H1 (cell line): ENCODE results near the gene NEDD9. TPM values are rescaled to one million over a fixed set of nuclear protein-coding genes. Genes with fewer than 3 reads are reported as not detected.

Experiments used
- CTCF ChIA-PET: fragments of 300-600 bp; sonication (Branson Sonifier 250); formaldehyde crosslinking; loops from one replicate; lab custom pipeline; 2021; ENCODE audit not compliant: partially characterized antibody; lab: Charles Lee
- POLR2A ChIA-PET: fragments of 300-600 bp; sonication (Branson Sonifier 250); formaldehyde crosslinking; loops from one replicate; lab custom pipeline; 2021; ENCODE audit warnings: inconsistent platforms; ENCODE audit not compliant: partially characterized antibody; lab: Charles Lee
- DNase-seq, 2 experiments: peaks; one replicate each; pipeline versions ENCODE4 v3.0.0 to v3.0.0-alpha.2; 2010 to 2022; ENCODE audit warnings: low spot score in 2 of 2, low read depth in 1 of 2, mixed read lengths in 1 of 2
- FAIRE-seq: peaks from 2 replicates; lab custom pipeline; 2011; peaks lifted over from hg19 to GRCh38; lab: Jason Lieb, UNC
- H2AFZ ChIP-seq: 2 replicates; pipeline ENCODE4 v1.8.1; 2012; ENCODE audit warnings: low read length, inconsistent platforms
- H2AK5ac ChIP-seq: 2 replicates; pipeline ENCODE4 v1.6.1; 2013; ENCODE audit warnings: low read depth, low read length
- H2BK120ac ChIP-seq: replicated peaks from 2 replicates; pipeline ENCODE3; 2013; ENCODE audit warnings: low read depth, low read length, inconsistent platforms
- H2BK12ac ChIP-seq: 2 replicates; pipeline ENCODE4 v1.6.1; 2013; ENCODE audit warnings: low read depth, low read length
- H2BK15ac ChIP-seq: 2 replicates; pipeline ENCODE4 v1.6.1; 2013; ENCODE audit warnings: low read length
- H2BK20ac ChIP-seq: 2 replicates; pipeline ENCODE4 v1.6.1; 2013; ENCODE audit warnings: low read length
- H2BK5ac ChIP-seq: 2 replicates; pipeline ENCODE4 v1.6.1; 2013; ENCODE audit warnings: low read depth, low read length
- H3K14ac ChIP-seq: 2 replicates; pipeline ENCODE4 v1.6.1; 2013; ENCODE audit warnings: inconsistent platforms; ENCODE audit not compliant: insufficient read length
- H3K18ac ChIP-seq: 2 replicates; pipeline ENCODE4 v1.6.1; 2013; ENCODE audit warnings: low read length; ENCODE audit errors: extremely low read depth
- H3K23ac ChIP-seq: 2 replicates; pipeline ENCODE4 v1.6.1; 2013; ENCODE audit warnings: inconsistent platforms; ENCODE audit not compliant: insufficient read length
- H3K23me2 ChIP-seq: 2 replicates; pipeline ENCODE4 v1.6.1; 2013; ENCODE audit warnings: low read depth, low read length
- H3K27ac ChIP-seq: 2 replicates; pipeline ENCODE4 v1.6.1; 2011; ENCODE audit warnings: low read depth, low read length, inconsistent platforms
- H3K27me3 ChIP-seq, 4 experiments: replicated peaks in 1 of 4; 1 replicate in 1 of 4; 2 replicates in 3 of 4; pipeline versions ENCODE4 v1.6.1 to v1.8.1; 2011 to 2013; ENCODE audit warnings: low read length in 3 of 4, mild to moderate bottlenecking in 3 of 4, inconsistent platforms in 2 of 4, mixed read lengths in 2 of 4, moderate library complexity in 1 of 4; ENCODE audit not compliant: control insufficient read depth in 3 of 4, insufficient read depth in 3 of 4; ENCODE audit errors: extremely low read depth in 1 of 4
- H3K36me3 ChIP-seq, 4 experiments: 2 replicates each; pipeline versions ENCODE4 v1.6.1 to v1.8.1; 2011 to 2013; ENCODE audit warnings: mild to moderate bottlenecking in 4 of 4, low read length in 3 of 4, moderate library complexity in 2 of 4, control low read depth in 1 of 4, inconsistent platforms in 1 of 4; ENCODE audit not compliant: insufficient read depth in 4 of 4, control insufficient read depth in 2 of 4
- H3K4ac ChIP-seq: replicated peaks from 2 replicates; pipeline ENCODE3; 2013; ENCODE audit warnings: low read length, low read depth, mixed read lengths, inconsistent platforms; ENCODE audit not compliant: insufficient read length
- H3K4me1 ChIP-seq, 4 experiments: replicated peaks in 1 of 4; 1 replicate in 1 of 4; 2 replicates in 3 of 4; pipeline versions ENCODE4 v1.6.1 to v1.8.1; 2011 to 2013; ENCODE audit warnings: low read length in 3 of 4, inconsistent platforms in 2 of 4, mixed read lengths in 1 of 4; ENCODE audit not compliant: insufficient read depth in 4 of 4, control insufficient read depth in 3 of 4
- H3K4me2 ChIP-seq, 2 experiments: 2 replicates each; pipeline versions ENCODE4 v1.6.1 to v1.8.1; 2011 to 2013; ENCODE audit warnings: low read depth in 2 of 2, low read length in 2 of 2, control low read depth in 1 of 2, inconsistent platforms in 1 of 2, mild to moderate bottlenecking in 1 of 2; ENCODE audit not compliant: insufficient read depth in 1 of 2
- H3K4me3 ChIP-seq, 4 experiments: fragments of 200-600, 300-600 bp in 1 of 4; sonication (generic), shearing (Covaris generic), sonication (Bioruptor Twin) in 1 of 4; 2 replicates each; pipeline versions ENCODE4 v1.5.1 to v1.8.1; 2011 to 2016; ENCODE audit warnings: low read length in 4 of 4, low read depth in 3 of 4, control low read depth in 2 of 4, inconsistent platforms in 2 of 4, mild to moderate bottlenecking in 2 of 4, mixed read lengths in 1 of 4, moderate library complexity in 1 of 4; ENCODE audit not compliant: insufficient read depth in 2 of 4; ENCODE audit errors: extremely low read depth in 1 of 4
- H3K56ac ChIP-seq: replicated peaks from 2 replicates; pipeline ENCODE3; 2013; ENCODE audit warnings: low read depth, mild to moderate bottlenecking, mixed read lengths, low read length, inconsistent platforms; ENCODE audit not compliant: insufficient read length
- H3K79me1 ChIP-seq: 2 replicates; pipeline ENCODE4 v1.6.1; 2013; ENCODE audit warnings: low read depth, low read length, control low read depth
- H3K79me2 ChIP-seq, 2 experiments: 2 replicates each; pipeline versions ENCODE4 v1.6.1 to v1.8.1; 2012 to 2013; ENCODE audit warnings: low read length in 2 of 2, mild to moderate bottlenecking in 2 of 2, inconsistent platforms in 1 of 2; ENCODE audit not compliant: insufficient read depth in 2 of 2, control insufficient read depth in 1 of 2
- H3K9ac ChIP-seq, 4 experiments: replicated peaks in 1 of 4; 1 replicate in 1 of 4; 2 replicates in 3 of 4; pipeline versions ENCODE4 v1.6.1 to v1.8.1; 2011 to 2013; ENCODE audit warnings: low read depth in 3 of 4, low read length in 3 of 4, control low read depth in 2 of 4, mild to moderate bottlenecking in 2 of 4, moderate library complexity in 2 of 4, inconsistent platforms in 1 of 4; ENCODE audit errors: extremely low read depth in 1 of 4
- H3K9me3 ChIP-seq, 2 experiments: 2 replicates each; pipeline versions ENCODE4 v1.6.1 to v1.8.1; 2012 to 2013; ENCODE audit warnings: mild to moderate bottlenecking in 2 of 2, moderate library complexity in 2 of 2, control low read depth in 1 of 2, inconsistent platforms in 1 of 2, low read depth in 1 of 2, low read length in 1 of 2, mixed read lengths in 1 of 2; ENCODE audit not compliant: insufficient read depth in 2 of 2
- H4K20me1 ChIP-seq, 2 experiments: replicated peaks in 1 of 2; 2 replicates each; pipeline versions ENCODE3 to v1.8.1; 2011 to 2013; ENCODE audit warnings: inconsistent platforms in 2 of 2, low read length in 2 of 2, mild to moderate bottlenecking in 1 of 2; ENCODE audit not compliant: insufficient read depth in 2 of 2, control insufficient read depth in 1 of 2
- H4K5ac ChIP-seq: 2 replicates; pipeline ENCODE4 v1.6.1; 2013; ENCODE audit warnings: low read length, low read depth, mixed read lengths, inconsistent platforms; ENCODE audit not compliant: insufficient read length
- H4K8ac ChIP-seq: 2 replicates; pipeline ENCODE4 v1.8.0; 2013; ENCODE audit warnings: mild to moderate bottlenecking, moderate library complexity, low read length, inconsistent platforms; ENCODE audit not compliant: insufficient read depth; ENCODE audit errors: extremely low read depth
- H4K91ac ChIP-seq: replicated peaks from 2 replicates; pipeline ENCODE3; 2013; ENCODE audit warnings: low read length, mixed read lengths, inconsistent platforms; ENCODE audit not compliant: insufficient read length
- BCL11A ChIP-seq, 2 experiments: IDR thresholded peaks; one replicate each; pipeline ENCODE4 v1.6.1; 2011; ENCODE audit warnings: low read depth in 2 of 2, low read length in 2 of 2, mild to moderate bottlenecking in 2 of 2
- CTBP2 ChIP-seq: IDR thresholded peaks from 2 replicates; pipeline ENCODE4 v1.7.0; 2011; ENCODE audit warnings: borderline replicate concordance, mild to moderate bottlenecking, moderate library complexity, mixed read lengths, low read length; ENCODE audit not compliant: insufficient read depth, insufficient read length
- E2F6 ChIP-seq: IDR thresholded peaks from 2 replicates; pipeline ENCODE4 v1.6.1; 2012; ENCODE audit warnings: inconsistent platforms
- EZH2 ChIP-seq: fragments of 200-600 bp; sonication (generic); IDR thresholded peaks from 2 replicates; pipeline ENCODE4 v1.7.1; 2012; ENCODE audit warnings: low read depth, mild to moderate bottlenecking, moderate library complexity, low read length, inconsistent platforms; ENCODE audit not compliant: severe bottlenecking
- HDAC6 ChIP-seq: IDR thresholded peaks from one replicate; pipeline ENCODE4 v1.7.1; 2012; ENCODE audit warnings: low read depth, mild to moderate bottlenecking, inconsistent platforms, low read length, moderate library complexity
- JUND ChIP-seq: IDR thresholded peaks from 2 replicates; pipeline ENCODE4 v1.6.1; 2011; ENCODE audit warnings: mild to moderate bottlenecking, improper control_type of control experiment, low read length
- MAFK ChIP-seq: IDR thresholded peaks from 2 replicates; pipeline ENCODE4 v1.6.1; 2012; ENCODE audit warnings: low read depth, mild to moderate bottlenecking, improper control_type of control experiment, low read length
- NANOG ChIP-seq: IDR thresholded peaks from 2 replicates; pipeline ENCODE4 v1.6.1; 2011; ENCODE audit warnings: low read length, low read depth, mild to moderate bottlenecking, inconsistent platforms; ENCODE audit not compliant: insufficient read depth, poor library complexity, severe bottlenecking
- POLR2A ChIP-seq, 2 experiments: IDR thresholded peaks; 1 replicate in 1 of 2; 2 replicates in 1 of 2; pipeline ENCODE4 v1.6.1; 2011; ENCODE audit warnings: low read depth in 2 of 2, low read length in 2 of 2, mild to moderate bottlenecking in 2 of 2; ENCODE audit errors: control extremely low read depth in 1 of 2
- SIX5 ChIP-seq: IDR thresholded peaks from 2 replicates; pipeline ENCODE4 v1.6.1; 2011; ENCODE audit warnings: mild to moderate bottlenecking, low read depth, low read length
- SP1 ChIP-seq: IDR thresholded peaks from 2 replicates; pipeline ENCODE4 v1.6.1; 2011; ENCODE audit warnings: low read depth, low read length
- SUZ12 ChIP-seq: fragments of 200-600 bp; sonication (generic); IDR thresholded peaks from 2 replicates; pipeline ENCODE4 v1.6.1; 2012; ENCODE audit warnings: mild to moderate bottlenecking, inconsistent platforms, low read length, moderate library complexity, mixed read lengths
- YY1 ChIP-seq: IDR thresholded peaks from 2 replicates; pipeline ENCODE4 v1.6.1; 2011; ENCODE audit warnings: low read depth, mild to moderate bottlenecking, low read length
- WGBS, 2 experiments: shearing (Covaris generic) in 1 of 2; methylation state at CpG; one replicate each; pipeline versions ENCODE4 v1.1.6 to v1.1.7; 2013 to 2015; ENCODE audit warnings: low lambda C conversion rate in 2 of 2, mixed read lengths in 2 of 2, inconsistent platforms in 1 of 2, low coverage in 1 of 2, missing lambda C conversion rate in 1 of 2; ENCODE audit not compliant: insufficient replicate concordance in 2 of 2, insufficient coverage in 1 of 2, insufficient read length in 1 of 2; ENCODE audit errors: extremely low coverage in 1 of 2, missing lambda C conversion rate in 1 of 2; 5-methylcytosine and 5-hydroxymethylcytosine counted together
- polyA plus RNA-seq, 7 experiments: library from polyadenylated mRNA; depleted of rRNA in 3 of 7; stranded (reverse) in 5 of 7; unstranded in 2 of 7; fragments of >200 nt in 5 of 7; fragments of 200-250 nt in 2 of 7; gene quantifications; 1 replicate in 5 of 7; 2 replicates in 1 of 7; 4 replicates in 1 of 7; pipeline versions ENCODE4 v1.2.1 to v1.2.3, GENCODE V29; 2011 to 2013; ENCODE audit warnings: missing spikeins in 2 of 7, mixed read lengths in 2 of 7
- total RNA-seq: library from RNA; stranded (reverse); fragmentation: NEBNext Ultra II Directional; extraction: Animal tissue kit (Norgen Biotek cat#: 25700); gene quantifications from 2 replicates; pipeline ENCODE4 v1.2.1, GENCODE V29; 2021

Gene NEDD9
- total and polyA plus RNA-seq, 2 of the 8 experiments (the other 6 are each of a cell fraction or from before 2014, with no cell fraction given) = 3.6 to 12.0 TPM

DNA sequence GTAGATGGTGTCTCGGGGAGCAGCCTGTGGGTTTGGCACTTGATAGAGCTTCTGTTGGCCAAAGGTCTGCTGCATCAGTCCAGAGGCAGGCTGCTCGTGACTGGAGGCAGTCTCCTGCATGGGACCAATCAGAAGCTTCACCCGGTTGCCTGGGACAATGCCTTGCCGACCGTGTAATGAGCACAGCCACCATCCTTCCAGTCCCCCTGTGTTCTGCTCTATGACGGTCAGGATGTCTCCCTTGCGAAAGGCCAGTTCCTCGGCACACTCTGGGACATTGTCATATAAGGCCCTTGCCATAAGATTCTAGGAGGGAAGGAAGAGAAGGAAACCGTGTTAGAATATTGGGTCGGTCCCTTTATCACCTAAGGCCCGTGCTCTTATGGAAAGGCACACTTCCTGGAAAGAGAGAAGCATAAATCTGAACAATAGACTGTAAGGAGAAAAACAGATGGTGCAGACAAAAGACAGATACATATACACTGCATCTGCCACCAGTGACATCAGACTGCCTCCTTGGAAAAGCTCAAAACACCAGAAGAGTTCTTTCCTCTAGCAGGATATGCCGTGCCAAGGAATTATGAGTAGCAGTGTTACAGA, 18.9 kb downstream of the NEDD9 start:
- no peak overlapping the region for H3K27ac ChIP-seq
- H2AK5ac ChIP-seq = no peak overlapping the region
- H2AFZ ChIP-seq = no peak overlapping the region
- no peak overlapping the region for H3K14ac ChIP-seq
- no peak overlapping the region for H4K5ac ChIP-seq
- H2BK5ac ChIP-seq = no peak overlapping the region
- 96% methylated on average over 12 of the region's 12 CpGs; no CpG with 5 or more reads in 1 of the 2 experiments for WGBS, 2 experiments
- no peak overlapping the region for H4K8ac ChIP-seq
- no peak overlapping the region for H3K18ac ChIP-seq
- H3K4me2 ChIP-seq = no peak overlapping the region
- H3K56ac ChIP-seq = no peak overlapping the region
- ChIA-PET POLR2A (interaction anchor here (0.7 kb wide), 1 partner anchor 122 kb away, joined by 5 read pairs; no protein-coding TSS in a partner anchor), CTCF (interaction anchor here (1.2 to 2.5 kb wide), 5 partner anchors 11 to 283 kb away, joined by 3 to 8 read pairs (median 6); partner anchors contain the start of gene NEDD9)
- H3K9me3 ChIP-seq = no peaks in the 10 kb centered on the region
- H2BK20ac ChIP-seq = no peak overlapping the region
- H3K79me1 ChIP-seq = no peaks in the 10 kb centered on the region; the same call in 1 of the 2 replicates
- no peak overlapping the region for H2BK120ac ChIP-seq
- H3K23ac ChIP-seq = no peak overlapping the region
- no peak overlapping the region for H3K4ac ChIP-seq
- H2BK12ac ChIP-seq = no peak overlapping the region
- H3K9ac ChIP-seq = no peak overlapping the region
- H3K23me2 ChIP-seq = no peaks in the 10 kb centered on the region
- DNase-seq (no peak), FAIRE-seq (no peak)
- H3K4me1 ChIP-seq = peaks cover 0 to 24% (median 9%) of the 10 kb centered on the region in 4 experiments
- no peak overlapping the region for H2BK15ac ChIP-seq
- H3K27me3 ChIP-seq = no peaks in the 10 kb centered on the region; a peak in 1 of 7 replicates
- H4K20me1 ChIP-seq = no peaks in the 10 kb centered on the region
- 0 out of 8 replicates have a peak, but pooled peaks cover 0 to 3% (median 0%) of the 10 kb centered on the region in 4 experiments for H3K36me3 ChIP-seq
- H3K79me2 ChIP-seq = no peaks in the 10 kb centered on the region
- H3K4me3 ChIP-seq = no peak overlapping the region
- H4K91ac ChIP-seq = no peak overlapping the region
- no peak for TF ChIP-seq YY1
- no peak for TF ChIP-seq MAFK
- TF ChIP-seq SIX5 = no peak
- TF ChIP-seq POLR2A (IDR thresholded peaks at IDR 0.05; ENCODE audit: control extremely low read depth in 1 of 2, low read depth in 2 of 2, low read length in 2 of 2) = no peak
- TF ChIP-seq HDAC6 = no peak
- TF ChIP-seq SP1 = no peak
- no peak for TF ChIP-seq BCL11A (IDR thresholded peaks at IDR 0.05; ENCODE audit: low read depth in 2 of 2, low read length in 2 of 2)
- TF ChIP-seq NANOG = no peak
- no peak for TF ChIP-seq JUND
- TF ChIP-seq EZH2 = no peak
- no peak for TF ChIP-seq CTBP2
- no peak for TF ChIP-seq SUZ12
- TF ChIP-seq E2F6 = no peak
